GM19239 (cell line): ENCODE measurements around the gene MRM1.
A peak's percentile ranks its signal among the peaks of the same experiment; 100 is the strongest.

Experiments
- DNase-seq: peaks from one replicate; pipeline ENCODE4 v3.0.0; 2011; ENCODE audit warnings: low spot score; ENCODE audit not compliant: insufficient read length
- FAIRE-seq: peaks from 2 replicates; lab custom pipeline; 2011; peaks lifted over from hg19 to GRCh38; lab: Jason Lieb, UNC

MRM1 gene

DNA sequence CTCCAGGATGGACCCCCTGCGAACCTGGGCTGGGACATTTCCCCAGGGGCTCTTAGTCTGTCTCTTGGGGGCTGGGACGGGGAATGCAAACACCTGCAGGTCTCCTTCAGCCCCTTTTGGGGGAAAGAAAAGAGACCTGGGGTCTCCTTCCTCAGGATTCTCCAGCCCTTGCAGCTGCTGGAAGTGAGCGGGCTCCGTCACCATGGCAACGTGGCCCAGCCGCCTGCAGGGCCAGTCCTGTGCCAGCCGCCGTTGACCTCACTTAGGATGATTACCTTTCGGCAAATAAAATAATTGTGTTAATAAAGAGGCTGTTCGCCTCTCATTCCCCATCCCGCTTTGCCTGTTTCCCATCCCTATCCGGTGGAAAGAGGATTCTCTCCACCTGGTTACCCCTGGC lies 25.7 kb downstream of the MRM1 start:
- DNase-seq (no peak), FAIRE-seq (no peak)

DNA sequence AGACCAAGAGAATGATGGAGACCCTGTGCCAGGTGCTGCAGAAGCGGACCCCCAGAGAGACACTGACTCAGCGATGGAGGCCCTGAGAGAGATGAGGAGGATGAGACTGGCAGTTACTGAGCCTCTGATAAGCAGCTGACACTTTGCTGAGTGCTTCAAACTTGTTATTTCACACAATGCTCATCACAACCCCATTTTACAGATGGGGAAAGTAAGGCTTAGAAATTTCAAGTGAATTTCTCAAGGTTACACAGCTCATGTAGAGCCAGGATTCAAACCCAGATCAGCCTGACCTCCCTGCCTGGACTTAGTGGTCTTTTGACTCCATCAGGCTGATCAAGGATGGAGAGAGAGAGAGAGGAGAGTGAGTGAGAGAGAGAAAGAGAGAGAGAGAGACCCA lies 27.2 kb downstream of the MRM1 start:
- DNase-seq (no peak), FAIRE-seq (no peak)

DNA sequence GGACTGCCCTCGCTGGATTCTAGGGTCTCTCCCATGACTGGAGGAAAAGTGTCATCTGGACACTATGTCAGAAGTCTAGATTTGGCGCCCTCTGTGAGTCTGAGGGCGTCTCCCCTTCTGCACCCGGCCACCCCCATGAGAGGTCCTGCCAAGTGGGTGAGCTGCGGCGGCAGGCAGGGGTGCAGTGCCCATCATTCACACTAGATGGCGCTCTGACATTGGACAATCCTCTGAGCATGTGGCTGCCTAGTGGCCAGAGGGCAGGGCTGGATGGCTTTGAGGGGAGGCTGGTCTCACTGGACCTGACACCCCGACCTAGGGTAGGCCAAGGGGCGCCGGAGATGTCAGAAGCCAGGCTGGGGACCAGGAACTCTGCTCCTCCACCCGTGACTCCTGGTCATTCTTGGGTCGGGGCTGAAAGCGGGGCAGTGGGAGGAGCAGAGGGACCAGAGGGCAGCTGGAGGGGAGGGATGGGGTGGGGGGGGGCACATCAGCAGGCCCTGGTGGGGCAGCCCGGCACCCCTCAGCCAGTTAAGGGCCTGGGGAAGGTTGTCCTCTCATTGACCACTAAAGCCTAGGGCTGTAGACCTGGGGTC lies 28.0 kb downstream of the MRM1 start:
- no peak for FAIRE-seq
- peak; percentile 80 for DNase-seq

DNA sequence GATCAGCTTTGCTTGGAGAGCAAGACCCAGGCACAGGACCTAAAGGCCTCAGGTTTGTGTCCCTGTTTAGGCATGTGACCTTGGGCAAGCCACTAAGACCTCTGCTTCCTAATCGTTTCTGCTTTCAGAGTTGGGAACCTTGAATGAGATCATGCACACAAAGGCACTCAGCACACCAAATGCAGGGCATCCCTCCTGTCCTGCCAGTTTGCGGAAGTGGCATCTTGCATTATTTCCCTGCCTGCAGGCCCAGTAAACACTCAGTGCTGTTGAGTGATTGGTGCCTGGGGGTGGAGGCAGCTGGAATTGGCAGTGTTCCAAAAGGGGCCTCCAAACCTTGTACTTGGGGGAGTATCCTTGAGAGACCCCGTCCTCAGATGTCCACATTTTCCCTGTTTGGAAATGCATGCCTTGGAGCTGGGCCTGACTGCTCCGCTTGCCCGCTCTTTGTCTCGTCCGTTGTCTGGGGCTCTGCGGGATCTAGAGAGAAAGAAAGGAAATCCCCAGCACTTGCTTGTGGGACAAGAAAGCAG lies 28.7 kb downstream of the MRM1 start:
- no peak for DNase-seq
- FAIRE-seq: no peak

DNA sequence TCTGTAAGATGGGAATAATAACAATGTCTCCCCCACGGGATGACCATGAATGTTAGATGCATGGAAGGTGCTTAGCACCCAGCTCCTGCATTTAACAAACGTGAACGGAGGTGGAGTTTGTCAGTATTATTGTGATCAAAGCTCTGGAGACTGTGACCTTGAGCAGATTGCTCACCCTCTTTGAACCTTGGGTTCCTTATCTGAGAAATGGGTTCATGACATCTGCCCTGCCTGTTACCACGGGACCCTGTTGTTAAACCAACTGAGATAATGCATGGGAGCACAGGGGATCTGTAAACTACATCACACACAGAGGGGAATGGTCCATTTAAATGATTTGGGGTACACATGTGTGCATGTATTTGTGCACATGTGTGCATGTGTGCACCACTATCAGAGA lies 29.6 kb downstream of the MRM1 start:
- no peak for FAIRE-seq

DNA sequence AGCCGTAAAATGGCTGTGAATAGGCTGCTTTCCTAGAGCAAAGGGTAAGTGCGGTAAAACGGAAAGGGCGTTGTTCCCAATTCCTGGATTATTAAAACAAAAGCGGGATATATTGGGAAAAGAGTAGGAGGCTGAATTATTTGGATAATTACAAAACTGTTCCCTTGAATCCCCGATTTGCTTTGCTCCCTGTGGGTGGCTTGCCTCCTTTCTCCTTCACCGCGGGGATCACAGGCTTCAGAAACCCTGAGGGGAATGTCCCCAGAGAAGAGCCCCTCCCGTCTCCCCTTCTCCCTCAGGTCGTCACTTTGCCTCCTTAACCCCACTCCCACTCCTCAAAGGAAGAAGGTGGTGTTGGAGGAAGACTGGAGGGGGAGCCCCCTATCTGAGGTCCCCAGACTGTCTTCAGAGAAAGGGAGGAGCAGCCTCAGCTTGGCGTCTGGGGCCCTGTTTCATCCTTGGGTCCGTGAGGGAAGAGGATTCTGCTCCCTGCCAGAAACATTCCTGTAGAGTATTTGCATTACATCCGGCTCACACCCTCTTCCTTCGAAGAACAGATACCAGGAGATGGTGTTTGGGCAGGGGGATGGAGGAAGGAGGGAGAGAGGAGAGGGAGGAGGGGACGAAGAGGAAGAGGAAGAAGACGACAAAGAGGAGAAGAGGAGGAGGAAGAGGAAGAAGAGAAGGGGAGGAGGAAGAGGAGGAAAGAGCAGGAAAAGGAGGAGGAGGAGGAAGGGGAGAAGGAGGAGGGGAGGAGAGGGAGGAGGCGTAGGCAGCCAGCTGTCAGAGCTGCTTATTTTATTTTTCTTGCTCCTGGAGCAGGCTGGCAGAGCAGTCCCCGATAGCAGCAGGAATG lies 31.8 kb downstream of the MRM1 start:
- no peak for FAIRE-seq
- DNase-seq: no peak

More for the DNA sequence above, 29.6 kb downstream of the MRM1 start:
- no peak for DNase-seq

DNA sequence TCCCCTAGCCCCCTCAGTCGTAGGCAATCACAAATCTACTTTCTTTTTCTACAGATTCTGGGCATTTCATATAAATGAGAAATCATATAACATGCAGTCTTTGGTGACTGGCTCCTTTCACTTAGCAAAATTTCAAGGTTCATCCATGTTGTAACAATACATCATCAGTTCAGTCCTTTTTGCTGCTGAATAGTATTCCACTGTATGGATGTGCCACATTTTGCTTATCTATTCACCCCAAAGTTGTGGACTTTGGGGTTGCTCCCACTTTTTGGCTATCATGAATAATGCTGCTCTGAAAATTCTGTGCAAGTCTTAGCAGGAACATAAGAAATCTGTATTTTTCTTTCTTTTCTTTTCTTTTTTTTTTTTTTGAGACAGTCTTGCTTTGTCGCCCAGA lies 39.0 kb downstream of the MRM1 start:
- FAIRE-seq: no peak
- DNase-seq: no peak

DNA sequence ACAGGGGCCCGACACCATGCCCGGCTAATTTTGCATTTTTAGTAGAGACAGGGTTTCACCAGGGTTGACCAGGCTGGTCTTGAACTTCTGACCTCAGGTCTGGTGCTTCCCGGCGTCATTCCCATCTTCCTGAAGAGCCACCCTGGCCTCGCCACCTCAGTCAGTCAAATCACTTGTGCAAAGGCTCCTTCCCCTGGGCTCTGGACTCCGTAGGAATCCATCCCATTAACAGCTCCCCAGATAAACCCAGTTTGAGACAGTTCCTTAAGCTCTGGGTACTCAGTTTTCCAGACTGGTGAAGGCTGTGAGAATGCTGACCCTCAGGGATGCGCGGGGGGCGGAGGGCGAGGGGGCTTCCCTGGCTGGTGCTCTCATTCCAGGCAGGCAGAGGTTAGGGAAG lies 39.5 kb downstream of the MRM1 start:
- no peak for FAIRE-seq
- no peak for DNase-seq

DNA sequence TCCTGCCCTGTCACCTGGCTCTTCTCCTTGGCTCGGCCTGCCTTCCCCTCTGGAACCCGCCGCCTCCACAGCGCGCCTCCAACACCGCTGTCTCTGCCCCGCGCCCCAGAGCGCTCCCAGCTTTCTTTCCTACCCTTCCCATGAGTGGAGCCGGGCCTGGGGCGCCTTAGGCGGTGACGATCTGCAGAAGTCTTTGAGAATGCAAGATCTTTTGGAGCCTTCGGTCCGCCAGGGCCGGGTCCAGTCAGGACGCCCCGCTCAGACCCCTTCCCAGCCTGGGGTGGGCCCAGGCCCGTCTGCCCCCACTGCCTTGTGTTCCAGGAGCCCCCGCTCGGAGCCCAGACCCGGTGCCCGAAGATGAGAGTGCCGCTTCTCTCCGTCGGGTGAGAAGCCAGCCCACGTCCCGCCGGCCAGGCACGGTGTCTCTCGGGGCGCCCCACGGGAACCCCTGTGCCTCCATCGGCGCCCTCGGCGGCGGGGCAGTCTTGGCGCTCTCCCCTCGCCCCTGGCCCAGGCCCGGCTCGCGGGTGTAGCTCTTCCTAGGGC lies 40.0 kb downstream of the MRM1 start:
- FAIRE-seq: no peak
- DNase-seq: no peak

DNA sequence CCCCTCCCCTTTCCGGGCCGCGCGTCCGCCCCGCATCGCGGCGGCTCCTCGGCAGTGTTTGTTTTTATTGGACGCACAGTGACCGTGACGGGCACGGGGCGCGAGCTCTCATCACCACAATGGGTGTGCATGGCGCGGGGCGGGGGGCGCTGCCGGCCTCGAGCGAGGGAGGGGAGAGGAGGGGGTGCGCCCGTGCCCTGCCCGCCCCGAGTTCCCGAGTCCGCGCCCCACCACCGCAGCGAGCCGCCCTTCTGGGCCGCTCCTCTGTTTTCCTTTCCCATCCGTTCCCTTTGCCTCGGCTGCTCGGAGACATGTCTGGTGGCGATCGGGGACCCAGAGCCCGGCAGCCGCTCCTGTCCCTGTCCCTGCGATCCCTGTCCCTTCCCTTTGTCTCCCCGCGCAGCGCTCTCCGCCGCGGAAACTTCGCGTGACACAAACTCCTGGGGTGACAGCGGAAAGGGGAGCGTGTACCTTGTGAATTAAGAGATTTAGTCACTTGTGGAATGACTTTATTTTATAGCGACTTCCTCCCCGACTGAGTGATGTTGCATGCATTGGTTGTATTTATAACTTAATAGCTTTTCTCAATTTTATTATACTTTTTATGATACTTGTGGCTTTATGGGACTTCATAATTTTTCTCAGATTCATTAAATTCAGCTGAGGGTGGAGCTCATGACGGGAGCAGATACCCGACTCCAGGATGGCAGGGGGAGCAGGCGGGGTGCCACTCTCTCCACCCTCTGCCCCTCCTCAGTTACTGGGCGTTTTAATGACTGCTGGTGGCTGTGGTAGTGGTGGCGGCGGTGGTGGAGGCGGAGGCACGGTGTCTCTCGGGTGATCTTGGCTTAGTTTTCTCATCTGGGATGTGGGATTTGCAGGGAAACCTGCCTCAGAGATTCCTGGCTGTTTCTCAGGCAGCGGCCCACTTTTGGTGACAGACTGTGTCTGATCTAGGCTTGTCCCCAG lies 40.8 kb downstream of the MRM1 start:
- DNase-seq: no peak
- FAIRE-seq: no peak

DNA sequence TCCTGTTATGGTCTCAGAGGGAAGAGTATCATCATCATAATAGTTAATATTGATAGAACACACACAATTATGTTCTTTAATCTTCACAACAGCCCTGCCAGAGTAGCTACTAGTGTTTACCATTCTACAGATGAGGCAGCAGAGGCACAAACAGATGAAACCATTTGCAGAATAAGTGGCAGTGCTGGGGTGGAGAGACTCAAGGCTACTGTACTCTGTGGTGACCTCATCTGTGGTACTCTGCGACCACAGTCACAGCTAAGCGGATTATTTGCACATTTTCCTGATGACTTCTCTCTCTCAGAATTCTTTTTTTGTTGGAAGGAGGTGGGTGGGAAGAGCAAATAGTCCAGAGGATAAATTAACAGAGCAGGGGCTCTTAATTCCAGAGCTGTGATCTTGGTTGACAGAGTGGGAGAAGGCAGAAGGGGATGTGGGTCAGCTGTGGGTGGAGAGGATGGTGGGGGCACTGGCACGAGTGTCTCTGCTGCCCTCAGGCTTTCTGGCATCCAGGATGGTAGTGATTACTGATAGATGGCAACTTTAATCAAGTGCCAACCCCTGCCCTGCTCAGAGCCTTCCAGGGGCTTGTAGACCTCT lies 41.8 kb downstream of the MRM1 start:
- no peak for FAIRE-seq
- no peak for DNase-seq

DNA sequence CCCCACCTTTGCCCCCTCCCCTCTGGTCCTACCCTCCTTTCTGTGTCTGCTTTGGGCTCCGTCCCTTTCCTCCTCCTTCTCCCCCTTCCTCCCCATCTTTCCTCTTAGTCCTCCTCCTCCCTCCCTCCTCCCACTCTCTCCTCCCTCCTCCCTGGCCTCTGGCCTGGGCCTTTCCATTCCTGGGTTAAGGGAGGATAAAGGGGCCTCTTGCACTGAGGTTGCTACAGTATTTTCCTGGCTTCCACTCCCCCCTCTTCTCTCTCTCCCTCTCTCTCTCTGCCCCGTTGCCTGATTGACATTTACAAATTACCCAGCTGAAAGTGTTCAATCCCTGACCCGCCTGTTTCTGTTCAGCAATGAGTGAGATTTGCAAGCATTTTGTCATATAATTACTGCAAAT lies 44.0 kb downstream of the MRM1 start:
- FAIRE-seq (no peak), DNase-seq (no peak)

DNA sequence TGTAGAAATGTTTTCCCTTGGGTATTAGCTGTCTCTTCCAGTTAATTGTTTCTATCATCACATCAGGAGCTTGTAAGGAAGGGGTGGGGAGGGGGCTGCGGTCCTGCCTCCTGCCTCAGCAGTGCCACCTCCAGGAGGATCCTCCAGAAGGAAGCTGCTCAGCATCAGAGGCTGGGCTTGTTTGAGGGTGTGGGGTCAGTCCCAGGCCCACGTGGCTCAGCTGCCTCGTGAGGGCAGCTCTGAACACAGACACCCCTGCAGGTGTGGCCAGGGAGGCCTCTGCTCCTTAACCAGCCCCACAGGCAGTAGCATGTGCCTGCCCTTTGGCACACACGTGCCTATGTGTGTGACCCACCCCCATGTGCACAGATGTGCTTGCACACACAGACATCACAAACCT lies 46.3 kb downstream of the MRM1 start:
- FAIRE-seq: no peak
- DNase-seq: no peak

DNA sequence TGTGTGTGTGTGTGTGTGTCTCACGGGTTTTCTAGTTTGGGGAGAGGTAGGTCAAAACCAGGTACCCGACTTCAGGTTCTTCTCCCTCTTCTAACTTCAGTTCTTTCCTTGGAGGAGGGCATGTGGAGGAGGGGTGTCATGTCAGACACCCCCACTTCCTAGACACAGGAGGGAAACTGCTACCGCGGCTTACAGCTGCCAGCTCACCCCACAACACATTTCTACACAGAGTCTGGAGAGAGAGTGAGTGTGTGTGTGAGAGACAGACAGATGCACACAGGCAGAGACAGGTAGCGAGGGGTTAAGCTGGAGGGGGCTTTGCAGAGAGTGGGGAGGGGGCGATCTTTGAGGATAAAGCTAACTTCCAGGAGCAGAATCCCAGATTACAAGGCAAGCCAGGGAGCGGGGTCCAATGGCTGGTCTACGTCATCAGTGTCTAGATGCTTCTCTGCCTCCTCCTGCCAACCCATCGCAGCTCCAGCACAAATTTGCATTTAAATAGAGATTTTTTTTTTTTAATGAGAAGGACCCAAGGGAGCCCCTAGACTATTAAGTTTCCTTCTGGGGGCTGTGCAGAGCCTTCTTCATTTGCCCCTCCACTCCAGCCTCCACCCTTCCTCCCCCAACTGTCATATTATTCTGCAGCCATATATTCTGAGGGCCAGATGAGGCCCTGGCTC lies 48.9 kb downstream of the MRM1 start:
- no peak for DNase-seq
- FAIRE-seq: no peak

DNA sequence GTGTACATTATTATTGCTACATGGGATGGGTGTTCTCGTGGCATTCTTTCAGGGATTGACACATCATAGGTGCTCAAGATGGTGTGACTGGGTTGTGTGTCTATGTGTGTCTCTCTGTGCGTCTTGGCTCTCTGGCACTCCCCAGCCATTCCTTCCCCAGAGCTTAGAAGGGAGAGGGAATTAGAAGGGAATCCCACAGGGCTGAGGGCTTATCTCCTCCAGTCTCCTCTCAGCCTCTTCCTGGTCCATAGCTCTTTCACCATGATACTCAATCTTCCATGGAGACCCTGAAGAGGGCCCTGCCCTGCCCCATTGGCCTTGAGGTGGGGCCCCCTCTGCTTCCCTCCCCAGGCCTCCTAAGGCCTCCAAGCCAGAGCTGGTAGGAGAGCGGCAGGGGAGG lies 52.0 kb downstream of the MRM1 start:
- FAIRE-seq (no peak), DNase-seq (no peak)

DNA sequence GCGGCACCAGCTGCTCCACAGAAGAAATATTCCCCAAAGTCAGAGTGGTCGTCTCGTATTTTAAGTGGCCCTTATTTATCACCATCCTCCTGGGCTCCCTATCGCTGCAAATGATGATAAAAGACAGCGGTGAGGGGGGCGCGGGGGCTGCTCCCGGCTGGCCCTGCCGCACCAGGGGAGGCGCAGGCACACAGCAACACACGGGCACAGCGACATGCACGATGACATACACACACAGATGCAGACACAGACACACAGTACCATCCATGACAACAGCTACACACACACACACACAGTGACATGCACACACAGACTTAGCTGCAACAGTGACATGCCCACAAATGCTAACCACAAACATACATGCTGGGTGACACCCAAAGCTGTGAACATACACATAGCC lies 52.5 kb downstream of the MRM1 start:
- FAIRE-seq (no peak), DNase-seq (no peak)

DNA sequence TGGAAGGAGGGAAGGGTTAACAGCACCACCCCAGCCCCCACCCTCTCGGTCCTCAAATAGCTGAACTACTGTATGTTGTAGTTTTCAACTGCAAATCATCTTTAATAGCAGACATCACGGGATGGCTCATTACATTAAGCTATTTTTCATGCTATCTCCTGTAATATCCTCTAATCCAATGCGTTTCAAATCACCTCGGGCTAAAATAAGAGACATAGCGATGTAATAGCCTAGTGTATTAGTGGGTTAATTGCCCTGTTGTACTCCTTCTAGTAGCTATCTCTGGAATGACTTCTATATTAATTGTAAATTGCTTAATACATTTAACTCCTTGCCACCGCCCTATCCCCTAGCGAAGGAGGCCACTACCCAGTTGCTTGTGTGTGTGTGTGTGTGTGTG lies 54.3 kb downstream of the MRM1 start:
- FAIRE-seq: no peak

DNA sequence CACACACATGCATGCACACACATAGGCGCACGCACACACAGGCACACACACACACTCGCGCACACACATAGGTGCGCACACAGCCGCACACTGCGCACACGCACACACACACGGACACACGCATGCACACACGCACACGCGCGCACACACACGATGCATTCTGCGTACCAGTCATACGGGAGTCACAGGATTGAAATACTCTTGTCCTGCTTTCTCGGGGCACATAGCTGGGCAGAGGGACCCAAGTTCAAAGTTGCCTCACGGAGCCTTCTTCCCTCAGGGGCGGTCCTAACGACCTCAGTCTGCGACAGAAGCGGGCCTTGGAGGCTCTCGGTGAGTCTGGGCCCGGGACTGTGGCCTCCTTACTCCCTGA lies 56.0 kb downstream of the MRM1 start:
- no peak for FAIRE-seq

More for the DNA sequence above, 54.3 kb downstream of the MRM1 start:
- no peak for DNase-seq

DNA sequence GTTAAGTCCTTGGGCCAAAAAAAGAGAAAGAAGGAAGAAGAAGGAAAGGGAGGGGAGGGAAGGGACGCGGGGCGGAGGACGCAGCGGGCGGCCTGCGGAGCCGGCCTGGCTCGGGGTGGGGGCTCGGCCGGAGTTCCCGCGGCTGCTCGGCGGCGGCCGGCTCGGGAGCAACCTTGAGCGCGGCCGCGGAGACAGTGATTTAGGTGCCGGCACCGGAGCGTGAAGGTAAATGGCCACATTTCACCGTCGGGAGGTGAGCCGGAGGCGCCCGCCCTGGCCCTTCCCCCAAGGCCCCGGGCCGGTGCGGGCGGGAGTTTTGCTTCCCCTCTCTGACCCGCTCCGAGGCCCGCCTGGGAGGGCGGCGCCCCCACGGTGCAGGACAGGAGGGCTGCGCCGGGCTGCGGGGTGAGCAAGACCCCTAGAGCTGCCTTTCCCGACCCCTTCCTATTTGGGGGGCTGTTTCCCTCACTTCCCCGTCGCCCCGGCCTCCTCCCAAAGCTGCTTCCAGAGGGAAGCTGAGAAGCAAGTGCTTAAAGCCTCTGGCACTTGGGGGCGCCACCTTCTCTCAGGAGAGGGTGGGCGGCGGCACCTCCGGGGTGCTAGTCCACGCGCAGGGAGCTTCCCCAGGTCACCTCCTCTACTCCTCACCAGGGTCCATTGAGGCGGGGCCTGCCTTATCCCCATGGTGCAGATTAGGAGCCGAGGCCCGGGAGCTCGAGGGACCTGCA lies 56.5 kb downstream of the MRM1 start:
- no peak for DNase-seq
- no peak for FAIRE-seq

More for the DNA sequence above, 56.0 kb downstream of the MRM1 start:
- no peak for DNase-seq
